ENCODE results near the gene NAA60. TPM values are rescaled to one million over a fixed set of nuclear protein-coding genes. Genes with fewer than 3 reads are reported as not detected.

NAA60 gene
- total RNA-seq, 1 donor from 2014 or later, result 38.2 TPM

DNA sequence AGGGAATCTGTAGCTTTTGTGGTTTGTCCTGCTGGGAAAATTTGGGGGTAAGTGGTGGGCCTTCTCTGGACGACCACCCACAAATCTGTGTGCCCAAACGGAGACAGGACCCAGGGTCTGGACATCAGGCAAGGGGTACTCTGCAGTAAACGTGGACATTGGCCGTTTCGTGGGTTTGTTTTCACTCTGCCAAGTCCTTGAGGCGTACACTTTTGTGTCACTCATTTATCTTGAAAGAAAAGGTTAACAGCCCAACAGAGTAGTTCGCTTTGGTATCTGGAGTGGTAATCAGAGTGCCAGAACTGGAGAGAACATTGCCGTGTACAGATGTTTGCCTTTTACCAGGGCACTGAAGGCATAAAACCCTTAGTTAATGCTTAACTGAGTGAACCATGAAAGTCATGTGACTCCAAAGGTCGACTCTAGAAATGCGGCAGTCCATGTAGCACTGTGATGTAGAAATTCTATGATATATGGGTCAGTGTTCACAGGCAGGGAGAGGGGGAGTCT, 15.4 kb downstream of the NAA60 start:
- intact Hi-C loops (cut with micrococcal nuclease), result no loop called here
- H3K27me3 ChIP-seq (ENCODE audit: low read depth), result no peaks in the 10 kb centered on the region
- H3K4me1 ChIP-seq, result peaks cover 91% of the 10 kb centered on the region
- peak overlapping the region; percentile 99 for H3K27ac ChIP-seq (replicated peaks)
- H3K36me3 ChIP-seq, result no peaks in the 10 kb centered on the region
- H3K4me3 ChIP-seq, result peak overlapping the region; percentile 92
- H3K9me3 ChIP-seq (replicated peaks), result no peaks in the 10 kb centered on the region
- DNase-seq, result no peak
- TF ChIP-seq, protein P1, sequence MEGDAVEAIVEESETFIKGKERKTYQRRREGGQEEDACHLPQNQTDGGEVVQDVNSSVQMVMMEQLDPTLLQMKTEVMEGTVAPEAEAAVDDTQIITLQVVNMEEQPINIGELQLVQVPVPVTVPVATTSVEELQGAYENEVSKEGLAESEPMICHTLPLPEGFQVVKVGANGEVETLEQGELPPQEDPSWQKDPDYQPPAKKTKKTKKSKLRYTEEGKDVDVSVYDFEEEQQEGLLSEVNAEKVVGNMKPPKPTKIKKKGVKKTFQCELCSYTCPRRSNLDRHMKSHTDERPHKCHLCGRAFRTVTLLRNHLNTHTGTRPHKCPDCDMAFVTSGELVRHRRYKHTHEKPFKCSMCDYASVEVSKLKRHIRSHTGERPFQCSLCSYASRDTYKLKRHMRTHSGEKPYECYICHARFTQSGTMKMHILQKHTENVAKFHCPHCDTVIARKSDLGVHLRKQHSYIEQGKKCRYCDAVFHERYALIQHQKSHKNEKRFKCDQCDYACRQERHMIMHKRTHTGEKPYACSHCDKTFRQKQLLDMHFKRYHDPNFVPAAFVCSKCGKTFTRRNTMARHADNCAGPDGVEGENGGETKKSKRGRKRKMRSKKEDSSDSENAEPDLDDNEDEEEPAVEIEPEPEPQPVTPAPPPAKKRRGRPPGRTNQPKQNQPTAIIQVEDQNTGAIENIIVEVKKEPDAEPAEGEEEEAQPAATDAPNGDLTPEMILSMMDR (IDR thresholded peaks at IDR 0.05; ENCODE audit: borderline replicate concordance), result no peak

DNA sequence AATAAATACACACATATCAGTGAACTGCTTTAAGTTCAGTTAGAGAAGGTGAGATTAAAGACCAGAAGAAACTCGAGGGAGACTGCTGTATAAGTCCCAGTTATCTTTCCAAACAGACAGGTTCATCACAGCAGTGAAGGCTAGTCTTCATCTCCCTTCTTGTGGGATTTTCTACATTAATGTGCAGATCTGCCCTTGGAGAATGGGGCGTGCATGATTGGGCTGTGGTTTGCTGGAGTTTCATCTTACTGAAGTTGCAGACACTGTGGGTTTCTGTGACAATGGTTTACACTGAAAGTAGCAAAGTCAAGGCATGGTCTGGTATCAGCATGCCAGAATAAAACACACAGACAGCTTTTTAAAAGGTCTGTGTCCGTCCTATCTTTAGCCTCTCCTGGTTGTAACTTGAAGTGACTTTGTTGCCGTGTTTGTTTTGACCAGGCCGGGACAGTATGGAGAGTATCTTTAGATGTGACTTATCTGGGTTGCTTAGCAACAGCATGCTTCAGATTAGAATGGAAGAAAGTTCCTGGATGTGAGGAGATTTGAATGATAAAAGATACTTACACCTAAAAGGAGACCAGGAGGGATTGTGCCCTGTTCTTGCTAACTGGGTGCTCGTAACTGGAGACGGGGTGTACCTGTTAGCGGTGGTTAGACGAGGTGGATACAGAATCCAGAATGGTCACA, 16.1 kb downstream of the NAA60 start:
- Histone ChIP-seq H3K4me1 (peaks cover 96% of the 10 kb centered on the region), H3K27ac (replicated peaks) (peak overlapping the region; percentile 99), H3K36me3 (no peaks in the 10 kb centered on the region), H3K4me3 (peak overlapping the region; percentile 92), H3K27me3 (ENCODE audit: low read depth) (no peaks in the 10 kb centered on the region), H3K9me3 (replicated peaks) (no peaks in the 10 kb centered on the region)
- TF ChIP-seq, protein P1 (IDR thresholded peaks at IDR 0.05; ENCODE audit: borderline replicate concordance), result no peak
- no peak for DNase-seq
- intact Hi-C loops (cut with micrococcal nuclease), result no loop called here

DNA sequence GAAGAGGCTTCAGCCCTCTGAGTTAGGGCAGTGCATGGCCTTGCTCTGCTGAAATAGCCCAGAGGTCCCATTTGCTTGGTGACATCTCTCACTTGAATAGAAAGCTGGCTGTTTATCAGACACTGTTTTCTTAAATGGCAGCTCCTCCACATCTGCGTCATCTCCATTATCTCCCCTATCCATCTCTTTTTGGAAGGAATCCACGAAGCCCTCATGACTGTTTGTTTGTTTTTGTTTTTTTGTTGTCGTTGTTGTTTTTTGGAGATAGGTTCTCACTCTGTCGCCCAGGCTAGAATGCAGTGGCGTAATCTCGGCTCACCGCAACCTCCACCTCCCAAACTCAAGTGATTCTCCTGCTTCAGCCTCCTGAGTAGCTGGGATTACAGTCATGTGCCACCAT, 16.6 kb downstream of the NAA60 start:
- intact Hi-C loops (cut with micrococcal nuclease), result no loop called here
- Histone ChIP-seq H3K9me3 (replicated peaks) (no peaks in the 10 kb centered on the region), H3K4me3 (peak overlapping the region; percentile 92), H3K4me1 (peaks cover 96% of the 10 kb centered on the region), H3K27me3 (ENCODE audit: low read depth) (no peaks in the 10 kb centered on the region), H3K36me3 (no peaks in the 10 kb centered on the region), H3K27ac (replicated peaks) (peak overlapping the region; percentile 99)
- DNase-seq, result no peak
- TF ChIP-seq, protein P1 (IDR thresholded peaks at IDR 0.05; ENCODE audit: borderline replicate concordance), result no peak

DNA sequence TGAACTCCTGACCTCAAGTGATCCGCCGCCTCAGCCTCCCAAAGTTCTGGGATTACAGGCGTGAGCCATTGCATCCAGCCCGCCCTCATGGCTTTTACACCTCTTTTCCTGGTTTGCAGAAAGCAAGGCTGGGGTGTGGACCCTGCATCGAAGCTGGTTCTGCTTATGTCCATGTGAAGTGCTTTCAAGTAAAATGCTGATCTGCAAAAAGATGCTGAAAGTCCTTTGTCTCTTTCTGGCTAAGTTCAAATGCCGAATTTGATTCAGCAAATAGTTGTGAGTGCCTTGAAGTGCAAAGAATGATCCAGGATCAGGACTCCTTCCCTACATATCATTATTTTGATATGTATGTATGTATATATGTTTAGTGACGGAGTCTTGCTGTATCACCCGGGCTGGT, 17.1 kb downstream of the NAA60 start:
- peak overlapping the region; percentile 99 for H3K27ac ChIP-seq (replicated peaks)

DNA sequence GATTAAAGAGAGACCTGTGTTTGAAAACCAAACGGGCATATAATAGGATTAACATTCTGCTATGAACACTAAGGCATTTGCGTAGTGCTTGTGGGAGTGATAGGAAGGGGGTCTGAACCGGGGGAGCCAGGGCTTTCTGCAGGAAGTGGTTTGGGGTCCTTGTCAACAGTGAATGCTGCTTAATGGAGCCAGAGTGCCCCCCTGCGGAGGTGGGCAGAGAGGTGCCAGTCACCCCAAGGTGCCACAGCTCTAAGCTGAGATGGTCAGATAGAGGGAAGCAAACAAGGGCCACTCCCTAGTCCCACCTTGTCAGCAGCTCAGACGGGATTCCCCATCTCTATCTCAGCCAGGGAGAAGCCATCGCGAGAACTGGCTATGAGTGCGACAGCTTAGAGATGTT, 17.7 kb downstream of the NAA60 start:
- intact Hi-C loops (cut with micrococcal nuclease), result no loop called here
- Histone ChIP-seq H3K4me3 (peak overlapping the region; percentile 20), H3K36me3 (peaks cover 7% of the 10 kb centered on the region), H3K27me3 (ENCODE audit: low read depth) (no peaks in the 10 kb centered on the region), H3K9me3 (replicated peaks) (no peaks in the 10 kb centered on the region), H3K4me1 (peaks cover 96% of the 10 kb centered on the region), H3K27ac (replicated peaks) (peak overlapping the region; percentile 99)
- TF ChIP-seq, protein P1 (IDR thresholded peaks at IDR 0.05; ENCODE audit: borderline replicate concordance), result no peak
- DNase-seq, result no peak

More for the DNA sequence above, 17.1 kb downstream of the NAA60 start:
- TF ChIP-seq, protein P1 (IDR thresholded peaks at IDR 0.05; ENCODE audit: borderline replicate concordance), result no peak
- H3K4me3 ChIP-seq, result peak overlapping the region; percentile 92
- no peaks in the 10 kb centered on the region for H3K27me3 ChIP-seq (ENCODE audit: low read depth)
- H3K9me3 ChIP-seq (replicated peaks), result no peaks in the 10 kb centered on the region
- H3K36me3 ChIP-seq, result peaks cover 2% of the 10 kb centered on the region
- intact Hi-C loops (cut with micrococcal nuclease), result no loop called here
- DNase-seq, result no peak
- peaks cover 96% of the 10 kb centered on the region for H3K4me1 ChIP-seq

All from left ventricle myocardium inferior (tissue), 1 donor.